HG03558 (cell line): ENCODE measurements around the gene MATN1.
"Not testable (repeated sequence)": the region's sequence is repeated elsewhere in the genome, so short reads cannot be mapped to it uniquely, and the experiment has no call there.

Experiments
- ATAC-seq: cut with Tn5 transposase; IDR thresholded peaks from one replicate; pipeline ENCODE4 v1.9.1; 2021; ENCODE audit warnings: moderate number of reproducible peaks; ENCODE audit not compliant: unreplicated experiment; ENCODE audit errors: extremely low read depth

The MATN1 gene, protein sequence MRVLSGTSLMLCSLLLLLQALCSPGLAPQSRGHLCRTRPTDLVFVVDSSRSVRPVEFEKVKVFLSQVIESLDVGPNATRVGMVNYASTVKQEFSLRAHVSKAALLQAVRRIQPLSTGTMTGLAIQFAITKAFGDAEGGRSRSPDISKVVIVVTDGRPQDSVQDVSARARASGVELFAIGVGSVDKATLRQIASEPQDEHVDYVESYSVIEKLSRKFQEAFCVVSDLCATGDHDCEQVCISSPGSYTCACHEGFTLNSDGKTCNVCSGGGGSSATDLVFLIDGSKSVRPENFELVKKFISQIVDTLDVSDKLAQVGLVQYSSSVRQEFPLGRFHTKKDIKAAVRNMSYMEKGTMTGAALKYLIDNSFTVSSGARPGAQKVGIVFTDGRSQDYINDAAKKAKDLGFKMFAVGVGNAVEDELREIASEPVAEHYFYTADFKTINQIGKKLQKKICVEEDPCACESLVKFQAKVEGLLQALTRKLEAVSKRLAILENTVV

DNA sequence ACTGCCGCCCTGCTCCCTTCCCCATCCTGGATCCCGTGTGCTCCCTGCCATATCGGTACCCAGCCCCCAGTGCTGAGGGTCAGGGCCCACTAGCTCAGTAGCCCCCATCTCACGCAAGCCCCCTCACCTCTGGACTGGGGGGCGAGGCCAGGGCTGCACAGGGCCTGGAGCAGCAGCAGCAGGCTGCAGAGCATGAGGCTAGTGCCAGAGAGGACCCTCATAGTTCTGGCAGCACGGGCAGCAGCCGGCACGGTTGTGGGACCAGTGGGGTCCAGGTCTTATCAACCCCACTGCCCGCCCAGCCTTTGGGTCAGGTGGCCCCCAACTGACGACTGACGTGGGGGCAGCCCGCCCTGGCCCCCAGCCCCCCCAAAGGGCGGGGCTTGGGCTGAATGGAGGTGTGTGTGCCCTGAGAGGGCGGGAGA, at the start of gene MATN1:
Gene MATN1, minus strand, starts transcription at position 255 of the 425 bp plus-strand sequence. Its CDS starts 34 bp downstream, at position 221.
- ATAC-seq, result no peak

DNA sequence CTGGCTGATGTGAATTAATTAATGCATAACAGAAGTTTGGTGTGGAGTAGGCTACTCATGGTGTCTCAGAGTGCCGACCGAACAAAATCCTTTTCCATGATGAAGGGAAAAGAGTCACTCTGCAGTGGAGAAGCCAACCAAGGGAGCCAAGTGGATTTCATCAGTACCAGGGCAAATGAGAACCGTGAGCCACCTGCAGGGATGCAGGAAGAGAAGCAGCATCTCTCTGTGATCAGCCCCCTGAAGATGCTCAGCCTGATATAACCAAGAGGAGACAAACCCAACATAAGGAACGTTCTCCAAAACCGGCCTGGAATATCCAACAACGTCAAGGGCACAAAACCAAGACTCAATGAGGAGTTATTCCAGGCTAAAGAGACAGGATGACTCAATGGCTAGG, 47.6 kb upstream of the MATN1 start:
- ATAC-seq, result no peak

DNA sequence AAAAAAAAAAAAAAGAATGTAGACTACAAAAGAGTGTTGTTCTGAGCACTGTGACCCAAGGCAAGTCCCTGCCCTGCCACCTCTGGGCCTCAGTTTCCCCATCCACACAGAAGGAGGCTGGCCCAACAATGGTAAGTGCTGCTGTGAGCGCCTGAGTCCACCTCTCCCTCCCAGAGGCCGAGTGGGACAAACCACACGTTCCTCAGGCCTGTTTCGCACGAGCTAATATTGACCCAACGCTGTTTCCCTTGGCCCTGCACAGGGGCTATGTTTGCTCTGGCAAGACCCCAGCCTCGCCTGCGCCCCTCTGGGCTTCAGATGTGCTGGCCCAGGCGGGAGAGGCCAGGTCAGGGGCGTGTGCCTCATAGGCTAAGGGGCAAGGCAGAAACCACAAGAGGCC, 46.8 kb upstream of the MATN1 start:
- no peak for ATAC-seq

DNA sequence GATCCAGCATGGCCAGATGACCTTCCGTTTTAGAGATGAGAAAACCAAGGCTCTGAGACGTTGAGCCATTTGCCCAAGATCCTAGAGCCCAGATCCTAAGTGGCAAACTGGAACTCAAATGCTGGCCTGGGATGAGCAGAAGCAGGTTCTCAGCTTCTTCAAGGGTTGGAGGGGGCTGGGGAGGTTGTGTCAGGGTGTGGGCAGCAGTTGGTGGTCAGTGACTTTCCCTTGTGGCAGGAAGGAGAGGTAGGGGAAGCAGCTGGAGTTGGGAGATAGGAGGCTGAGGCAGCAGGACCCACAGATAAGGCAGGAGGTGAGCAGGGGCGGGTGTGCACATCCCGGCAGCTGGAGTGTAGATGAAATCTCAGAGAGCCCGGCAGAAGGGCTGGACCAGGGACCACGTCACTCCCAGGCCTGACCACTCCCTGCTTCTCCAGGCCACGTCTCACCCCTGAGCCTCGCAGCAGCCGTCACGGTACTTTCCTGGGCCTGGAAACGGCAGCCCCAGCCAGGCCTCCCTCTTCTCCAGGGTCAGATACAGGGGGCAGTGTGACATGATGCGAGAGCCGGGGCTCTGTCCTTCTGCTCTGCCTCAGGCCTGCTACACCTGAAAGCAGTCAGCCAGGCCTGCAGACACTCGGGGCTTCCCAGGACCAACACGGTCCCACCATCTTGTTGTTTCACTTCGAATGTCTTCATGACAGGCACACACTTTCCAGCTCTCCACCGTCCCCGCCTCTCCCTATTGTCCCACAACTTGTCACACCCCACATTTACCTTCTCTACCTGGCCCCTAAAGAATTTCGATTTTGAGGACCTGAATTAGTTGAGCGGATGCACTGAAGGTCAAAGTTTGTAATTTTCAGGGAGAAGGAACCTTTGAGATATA, 45.7 kb upstream of the MATN1 start:
- no peak for ATAC-seq

DNA sequence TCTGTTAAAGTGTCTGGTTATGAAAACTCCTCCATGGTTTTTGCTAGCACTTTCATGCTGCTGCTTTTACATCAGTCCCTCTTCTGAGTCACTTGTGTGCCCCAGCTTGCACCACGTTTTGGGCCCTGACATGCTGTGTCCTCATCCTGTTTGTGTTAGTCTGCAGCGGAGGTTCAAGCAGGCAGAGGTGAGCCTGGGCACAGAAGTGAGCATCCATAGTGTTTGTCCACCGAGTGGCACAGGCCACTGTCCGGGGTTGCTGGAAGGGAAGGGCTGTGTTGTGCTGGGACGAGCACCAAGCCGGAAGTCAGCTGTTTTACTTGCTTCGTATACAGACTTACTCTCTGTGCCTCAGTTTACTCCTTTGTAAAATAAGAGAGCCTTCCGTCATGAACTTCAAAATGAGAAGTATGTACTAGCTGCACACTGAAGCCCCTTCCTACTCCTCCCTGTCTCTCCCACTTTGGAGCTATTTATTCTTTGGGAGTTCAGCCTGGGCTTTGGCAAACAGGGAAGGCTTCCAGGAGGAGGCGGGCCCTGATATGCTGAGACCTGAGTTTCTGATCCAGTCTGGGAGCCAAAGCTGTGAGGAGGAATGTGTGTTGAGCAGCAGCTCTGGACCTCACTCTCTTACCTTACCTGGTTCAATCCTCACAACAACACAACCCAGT, 44.9 kb upstream of the MATN1 start:
- no peak for ATAC-seq

DNA sequence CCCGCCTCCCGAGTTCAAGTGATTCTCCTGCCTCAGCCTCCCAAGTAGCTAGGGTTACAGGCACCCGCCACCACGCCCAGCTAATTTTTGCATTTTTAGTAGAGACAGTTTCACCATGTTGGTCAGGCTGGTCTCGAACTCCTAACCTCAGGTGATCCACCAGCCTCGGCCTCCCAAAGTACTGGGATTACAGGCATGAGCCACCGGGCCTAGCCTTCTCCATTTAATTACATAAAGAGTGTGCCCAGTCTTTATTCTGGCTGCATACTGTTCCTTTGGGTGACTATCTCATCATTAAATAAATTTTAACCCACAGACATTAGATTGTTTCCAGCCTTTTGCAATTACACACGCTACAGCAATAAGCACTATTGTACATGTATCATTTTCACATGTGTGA, 43.6 kb upstream of the MATN1 start:
- ATAC-seq, result not testable (repeated sequence)

DNA sequence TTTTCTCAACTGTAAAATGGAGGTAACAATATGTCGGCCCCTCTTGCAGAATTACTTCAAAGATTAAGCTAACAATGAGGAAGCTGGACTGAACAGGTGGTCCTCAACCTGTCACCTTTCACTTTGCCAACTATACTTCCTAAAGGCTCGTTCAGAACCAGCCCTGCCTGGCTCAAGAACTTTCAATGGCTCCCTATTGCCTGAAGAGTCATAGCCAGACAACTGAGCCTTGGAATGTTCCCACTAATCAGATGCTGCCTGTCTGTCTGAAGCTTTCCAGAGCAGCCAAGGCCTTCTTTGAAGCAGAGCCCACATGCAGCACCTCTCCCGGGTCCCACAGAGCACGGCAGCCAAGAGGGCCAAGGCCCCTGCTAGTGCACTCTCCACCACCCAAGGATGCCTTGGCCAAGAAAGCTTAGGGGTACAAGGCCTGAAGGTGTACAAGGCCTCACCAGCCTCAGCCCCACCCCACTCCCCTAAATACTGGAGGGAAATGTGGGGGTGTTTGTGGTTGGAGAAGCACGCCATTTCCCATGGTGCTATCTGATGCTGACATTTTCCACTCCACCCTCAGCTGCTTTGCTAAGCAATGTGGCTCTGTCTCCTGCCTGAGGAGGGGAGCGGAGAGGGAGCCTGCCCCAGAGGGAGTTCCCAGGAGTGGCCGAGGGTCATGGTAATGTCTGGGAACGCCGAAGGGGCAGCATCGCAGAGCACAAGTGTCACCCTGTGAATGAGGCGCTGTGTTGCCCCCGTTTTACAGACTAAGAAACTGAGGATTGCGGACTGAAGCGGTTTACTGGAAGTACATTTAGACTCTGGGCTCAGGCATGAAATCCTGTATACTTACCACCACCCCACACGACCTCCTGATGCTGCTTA, 42.4 kb upstream of the MATN1 start:
- ATAC-seq, result no peak

DNA sequence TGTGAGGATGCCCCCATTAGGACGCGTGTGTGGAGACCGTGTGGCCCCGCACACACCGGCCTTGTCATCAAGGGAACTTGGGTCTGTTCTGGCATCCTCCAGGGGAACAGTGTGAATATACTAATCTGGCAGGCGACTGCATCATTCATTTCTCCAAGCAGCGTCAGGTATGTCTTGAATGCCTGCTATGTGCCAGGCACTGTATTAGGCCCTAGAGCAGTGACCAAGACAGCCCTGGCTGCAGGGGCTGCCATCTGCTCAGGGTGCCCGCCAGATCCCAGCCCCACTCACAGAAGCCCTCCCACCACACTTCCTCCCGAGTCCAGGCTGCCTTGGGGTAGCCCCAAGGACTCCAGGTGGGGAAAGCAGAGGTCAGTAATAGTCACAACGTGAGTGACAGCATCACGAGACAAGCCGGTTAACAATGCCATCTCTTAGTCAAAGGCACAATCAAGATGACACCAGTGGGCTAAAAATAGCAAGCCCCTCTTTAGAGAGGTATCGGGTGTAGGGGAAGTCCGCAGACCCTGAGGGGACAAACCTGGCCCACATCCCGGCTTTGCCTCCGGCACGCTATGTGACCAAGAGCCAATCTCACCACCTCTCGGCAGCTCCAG, 41.7 kb upstream of the MATN1 start:
- no peak for ATAC-seq

DNA sequence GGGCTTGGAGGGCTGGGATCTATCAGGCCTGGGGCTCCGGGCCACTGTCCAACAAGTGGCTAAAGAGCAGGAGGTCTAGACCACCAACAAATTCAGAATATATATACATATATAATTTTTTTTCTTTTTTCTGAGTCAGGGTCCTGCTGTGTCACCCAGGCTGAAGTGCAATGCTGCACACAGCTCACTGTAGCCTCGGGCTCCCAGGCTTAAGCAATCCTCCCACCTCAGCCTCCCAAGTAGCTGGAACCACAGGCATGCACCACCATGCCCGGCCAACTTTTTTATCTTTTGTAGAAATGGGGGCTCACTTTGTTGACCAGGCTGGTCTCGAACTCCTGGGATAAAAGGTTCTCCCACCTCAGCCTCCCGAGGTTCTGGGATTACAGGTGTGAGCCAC, 41.0 kb upstream of the MATN1 start:
- ATAC-seq, result no peak

DNA sequence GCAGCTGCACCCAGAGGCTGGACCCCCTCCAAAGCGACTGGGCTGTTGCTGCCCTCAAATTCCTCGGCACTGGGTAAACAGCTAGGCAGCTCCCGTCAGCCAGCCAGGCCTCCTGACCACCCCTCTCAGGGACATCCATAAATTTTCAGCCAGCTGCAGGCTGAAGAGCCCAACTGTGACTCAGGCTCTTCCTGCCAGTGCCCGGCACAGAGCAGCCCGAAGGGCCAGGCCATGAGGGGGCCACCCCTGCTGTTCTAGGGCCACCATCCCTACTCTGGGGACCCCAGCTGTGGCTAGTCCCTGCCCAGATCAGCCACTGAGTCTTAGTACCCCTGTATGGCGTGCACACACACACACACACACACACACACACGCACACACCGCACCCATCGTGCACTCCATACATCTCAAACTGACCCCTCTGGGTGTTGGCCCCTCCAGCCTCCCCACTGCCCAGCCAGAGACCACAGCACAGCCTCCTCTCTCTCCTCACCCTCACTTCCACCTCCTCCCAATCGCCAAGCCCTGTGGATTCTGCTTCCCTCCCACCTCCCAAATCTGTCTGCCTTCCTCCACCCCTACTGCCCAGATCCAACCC, 40.4 kb upstream of the MATN1 start:
- ATAC-seq, result no peak

DNA sequence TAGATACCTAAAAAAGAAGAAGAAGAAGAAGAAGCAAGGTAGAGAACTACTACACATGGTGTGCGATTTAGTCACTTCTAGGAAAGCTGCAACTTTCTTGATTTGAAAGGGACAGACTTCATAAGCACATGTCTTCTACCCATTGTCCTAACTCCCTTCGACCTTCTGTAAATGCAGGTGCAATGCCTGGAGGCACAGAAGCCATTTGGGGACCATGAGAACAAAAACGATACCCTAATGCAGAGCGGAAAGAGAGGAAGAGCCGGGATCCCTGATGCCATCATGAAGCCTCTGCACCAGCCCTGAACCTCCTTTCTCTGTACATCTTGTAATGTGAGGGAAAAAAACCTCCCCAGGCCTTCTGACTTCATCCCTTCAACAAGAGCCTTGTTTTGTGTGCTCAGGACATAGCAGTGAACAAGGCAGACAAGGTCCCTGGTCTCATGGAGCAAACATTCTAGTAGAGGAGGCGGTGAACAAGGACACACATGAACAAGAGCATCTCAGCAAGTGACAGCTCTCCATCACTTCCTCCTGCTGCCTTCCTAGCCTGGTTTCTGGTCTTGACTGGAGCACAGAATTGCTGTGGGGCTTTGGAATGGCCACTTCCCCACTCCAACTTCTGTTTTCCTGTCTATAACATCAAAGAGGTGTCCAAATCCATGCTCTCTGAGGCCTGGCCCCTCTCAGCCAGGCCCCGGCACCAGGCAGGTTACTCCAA, 39.7 kb upstream of the MATN1 start:
- no peak for ATAC-seq

DNA sequence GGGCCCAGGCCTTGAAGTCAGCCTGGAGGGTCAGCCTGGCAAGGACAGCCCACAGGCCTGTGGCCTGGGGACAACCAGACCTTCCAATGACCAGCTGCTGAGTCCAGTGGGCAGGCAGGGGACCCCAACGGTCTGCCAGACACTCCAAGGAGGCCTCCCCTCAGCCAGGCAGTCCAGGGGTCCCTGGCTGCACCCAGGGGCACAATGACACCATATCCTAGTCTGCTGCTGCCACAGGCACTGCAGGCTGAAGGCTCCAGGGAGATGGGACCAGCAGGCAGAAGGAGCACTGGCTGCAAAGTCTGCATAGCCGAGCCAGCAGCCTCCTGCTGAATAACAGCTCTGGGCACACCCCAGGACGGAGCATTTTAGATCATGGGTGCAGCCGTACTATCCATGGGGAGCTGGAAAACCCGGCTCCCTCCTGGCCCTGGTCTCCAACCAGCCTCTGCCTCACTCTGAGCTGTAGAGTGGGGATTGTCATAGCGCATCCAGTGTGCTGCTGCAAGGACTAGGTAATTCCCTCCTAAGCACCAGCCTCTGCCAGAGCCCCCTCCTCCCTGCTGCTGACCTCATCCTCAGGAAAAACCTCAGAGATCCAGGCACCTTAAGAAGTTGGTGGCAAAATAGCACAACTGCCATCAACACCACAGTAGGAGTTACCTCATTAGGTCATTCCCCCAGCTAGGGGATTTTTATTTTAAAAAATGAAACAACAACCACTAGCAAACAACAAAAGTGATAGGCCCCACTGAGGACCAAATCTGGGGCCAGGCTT, 39.0 kb upstream of the MATN1 start:
- ATAC-seq, result no peak

DNA sequence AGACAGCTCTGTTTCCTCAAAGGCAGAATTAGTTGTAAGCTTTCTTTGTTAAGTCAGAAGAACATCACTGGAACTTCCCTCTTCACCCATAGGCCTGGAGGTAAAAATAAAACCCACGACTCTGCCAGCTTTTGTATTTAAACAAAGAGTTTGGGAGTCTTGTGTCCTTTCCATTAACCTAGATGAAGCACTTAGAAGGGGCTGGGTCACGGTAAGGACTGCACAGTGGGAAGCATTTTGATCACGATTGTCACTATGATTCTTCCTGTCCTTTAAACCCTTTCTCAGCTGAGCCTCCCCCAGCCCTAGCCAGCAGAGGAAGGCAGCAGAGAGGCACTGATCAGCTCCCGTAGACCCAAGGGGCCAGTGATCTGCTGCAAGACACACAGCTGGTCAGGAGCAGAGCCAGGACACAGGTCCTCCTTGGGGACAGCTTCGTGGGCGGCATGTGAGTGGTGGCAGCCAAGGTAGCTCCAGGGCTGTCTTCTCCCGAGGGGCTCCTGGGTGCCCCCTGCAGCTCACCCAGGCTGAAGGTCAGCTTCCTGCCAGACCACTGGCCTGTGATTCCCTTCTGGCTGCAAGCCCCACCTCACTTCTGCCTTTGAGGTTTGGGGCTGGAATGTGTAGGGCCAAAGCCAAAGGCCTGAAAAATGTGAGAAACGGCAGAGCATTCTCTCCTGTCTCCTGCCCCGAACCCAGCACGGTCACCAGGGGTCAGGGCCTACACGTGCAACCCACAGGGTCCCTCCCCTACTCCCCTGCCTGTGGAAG, 38.2 kb upstream of the MATN1 start:
- ATAC-seq, result no peak

DNA sequence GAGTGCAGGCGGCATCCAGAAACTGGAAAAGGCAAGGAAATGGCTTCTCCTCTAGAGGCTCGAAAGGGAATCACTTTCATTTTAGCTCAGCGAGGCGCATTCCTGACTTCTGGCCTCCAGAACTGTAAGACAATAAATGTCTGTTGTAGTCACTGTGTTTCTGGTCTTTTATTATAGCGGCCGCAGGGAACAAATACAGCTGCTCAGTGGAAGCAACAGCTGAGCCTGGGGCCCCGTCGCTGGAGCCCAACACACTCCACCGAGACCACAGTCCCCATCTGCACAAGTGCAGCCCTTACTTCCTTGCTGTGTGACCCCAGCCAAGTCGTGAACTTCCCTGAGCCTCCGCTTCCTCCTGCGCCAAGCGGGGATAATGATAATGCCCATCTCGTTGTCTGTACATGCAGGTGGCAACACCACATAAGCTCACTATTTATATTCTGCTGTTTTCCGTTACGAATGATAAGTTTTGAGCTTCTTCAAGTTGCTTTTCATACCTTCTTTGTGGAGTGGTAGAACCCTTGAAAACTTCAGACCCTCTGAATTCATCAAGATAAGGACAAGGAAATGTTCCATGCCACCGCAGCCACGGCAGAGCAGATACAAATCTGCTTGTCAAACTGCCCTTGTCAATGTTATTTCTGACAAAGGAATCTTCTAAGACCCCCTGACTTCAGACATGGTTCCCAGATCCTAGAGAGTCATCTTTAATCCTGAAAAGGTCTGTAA, 37.4 kb upstream of the MATN1 start:
- ATAC-seq, result no peak

DNA sequence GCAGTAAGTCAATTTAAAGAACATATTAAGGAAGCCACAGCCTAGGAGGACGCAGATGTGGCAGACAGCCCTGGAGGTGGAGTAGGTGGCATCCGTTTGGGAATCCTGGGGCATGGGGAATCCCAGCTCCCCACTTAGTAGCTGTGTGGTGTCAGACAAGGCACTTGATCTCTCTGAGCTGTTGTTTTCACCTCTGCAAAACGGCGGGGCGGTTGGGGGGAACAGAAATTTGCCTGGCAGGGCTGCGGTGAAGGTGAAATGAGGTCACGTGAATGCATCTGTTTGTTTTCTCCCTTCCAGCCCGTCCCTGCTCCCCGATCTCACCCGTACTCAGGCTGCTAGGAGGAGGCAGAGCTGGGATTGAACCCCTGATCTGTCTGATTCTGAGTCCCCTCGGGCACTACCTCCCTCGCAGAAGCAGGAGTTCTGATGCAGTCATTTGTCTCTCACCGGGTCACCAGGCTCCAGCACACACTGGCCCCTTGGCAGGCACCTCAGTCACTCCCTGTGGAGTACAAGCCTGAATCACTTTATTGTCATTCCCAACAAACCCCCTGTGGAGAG, 36.4 kb upstream of the MATN1 start:
- ATAC-seq, result no peak
